PFSK-1 (cell line): ENCODE measurements around the gene OR9I1.

ENCODE experiments used
- POLR2AphosphoS5 ChIP-seq: IDR thresholded peaks from 2 replicates; pipeline ENCODE4 v1.6.1; 2012; ENCODE audit warnings: low read depth, mild to moderate bottlenecking, control low read depth, low read length, moderate library complexity
- SIN3A ChIP-seq: IDR thresholded peaks from 2 replicates; pipeline ENCODE4 v1.6.1; 2012; ENCODE audit warnings: mild to moderate bottlenecking, low read length, moderate library complexity, borderline replicate concordance; ENCODE audit not compliant: insufficient read depth
- TAF1 ChIP-seq: IDR thresholded peaks from 2 replicates; pipeline ENCODE4 v1.6.1; 2012; ENCODE audit warnings: low read length, control low read depth, borderline replicate concordance; ENCODE audit not compliant: insufficient read depth
- TF ChIP-seq, protein P1 (sequence below), 2 experiments: IDR thresholded peaks; 2 replicates each; pipeline versions ENCODE4 v1.6.1 to v1.8.0; 2011 to 2012; ENCODE audit warnings: low read depth in 2 of 2, low read length in 2 of 2, control low read depth in 1 of 2, inconsistent platforms in 1 of 2, mild to moderate bottlenecking in 1 of 2, moderate library complexity in 1 of 2; ENCODE audit not compliant: insufficient read depth in 1 of 2

DNA sequence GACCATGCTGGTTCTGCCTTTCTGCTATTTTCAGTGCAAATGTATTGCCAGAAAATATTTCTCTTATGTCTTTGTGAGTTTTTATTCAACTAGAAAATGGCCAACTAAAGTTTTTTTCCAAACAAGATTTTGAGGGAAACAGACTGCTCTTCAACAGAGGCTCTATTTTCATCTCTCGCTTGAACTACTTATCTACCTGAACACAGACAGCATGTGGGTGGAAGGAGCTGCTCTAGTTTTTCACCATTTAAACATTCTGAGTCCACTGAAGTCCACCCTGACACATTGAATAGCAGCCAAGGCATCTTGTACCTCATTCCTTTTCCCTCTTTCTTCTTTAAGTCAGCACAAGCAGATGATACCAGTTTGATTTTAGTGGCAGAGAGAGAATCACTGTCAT is 9.8 kb upstream of the OR9I1 start:
- TF ChIP-seq, protein P1, sequence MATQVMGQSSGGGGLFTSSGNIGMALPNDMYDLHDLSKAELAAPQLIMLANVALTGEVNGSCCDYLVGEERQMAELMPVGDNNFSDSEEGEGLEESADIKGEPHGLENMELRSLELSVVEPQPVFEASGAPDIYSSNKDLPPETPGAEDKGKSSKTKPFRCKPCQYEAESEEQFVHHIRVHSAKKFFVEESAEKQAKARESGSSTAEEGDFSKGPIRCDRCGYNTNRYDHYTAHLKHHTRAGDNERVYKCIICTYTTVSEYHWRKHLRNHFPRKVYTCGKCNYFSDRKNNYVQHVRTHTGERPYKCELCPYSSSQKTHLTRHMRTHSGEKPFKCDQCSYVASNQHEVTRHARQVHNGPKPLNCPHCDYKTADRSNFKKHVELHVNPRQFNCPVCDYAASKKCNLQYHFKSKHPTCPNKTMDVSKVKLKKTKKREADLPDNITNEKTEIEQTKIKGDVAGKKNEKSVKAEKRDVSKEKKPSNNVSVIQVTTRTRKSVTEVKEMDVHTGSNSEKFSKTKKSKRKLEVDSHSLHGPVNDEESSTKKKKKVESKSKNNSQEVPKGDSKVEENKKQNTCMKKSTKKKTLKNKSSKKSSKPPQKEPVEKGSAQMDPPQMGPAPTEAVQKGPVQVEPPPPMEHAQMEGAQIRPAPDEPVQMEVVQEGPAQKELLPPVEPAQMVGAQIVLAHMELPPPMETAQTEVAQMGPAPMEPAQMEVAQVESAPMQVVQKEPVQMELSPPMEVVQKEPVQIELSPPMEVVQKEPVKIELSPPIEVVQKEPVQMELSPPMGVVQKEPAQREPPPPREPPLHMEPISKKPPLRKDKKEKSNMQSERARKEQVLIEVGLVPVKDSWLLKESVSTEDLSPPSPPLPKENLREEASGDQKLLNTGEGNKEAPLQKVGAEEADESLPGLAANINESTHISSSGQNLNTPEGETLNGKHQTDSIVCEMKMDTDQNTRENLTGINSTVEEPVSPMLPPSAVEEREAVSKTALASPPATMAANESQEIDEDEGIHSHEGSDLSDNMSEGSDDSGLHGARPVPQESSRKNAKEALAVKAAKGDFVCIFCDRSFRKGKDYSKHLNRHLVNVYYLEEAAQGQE (IDR thresholded peaks at IDR 0.05; ENCODE audit: insufficient read depth in 1 of 2, low read depth in 2 of 2, low read length in 2 of 2), result no peak
- TF ChIP-seq SIN3A (no peak), POLR2AphosphoS5 (no peak), TAF1 (no peak)
